NB4 (cell line): ENCODE data around the gene PRKCE.

Experiments used
- CTCF ChIP-seq: IDR thresholded peaks from one replicate; pipeline ENCODE4 v1.5.1; 2012; ENCODE audit warnings: low read depth, low read length
- MAX ChIP-seq: IDR thresholded peaks from 2 replicates; pipeline ENCODE4 v1.6.1; 2011; ENCODE audit warnings: low read depth, low read length
- MYC ChIP-seq: IDR thresholded peaks from 2 replicates; pipeline ENCODE4 v1.6.1; 2011; ENCODE audit warnings: low read depth, low read length
- POLR2A ChIP-seq: IDR thresholded peaks from 2 replicates; pipeline ENCODE4 v1.6.1; 2011; ENCODE audit warnings: mild to moderate bottlenecking; ENCODE audit not compliant: insufficient read length; ENCODE audit errors: extremely low read depth

GRCh38 chr2:46167406-46167805, 515.9 kb downstream of the PRKCE start:
- no peak for TF ChIP-seq CTCF
- no peak for TF ChIP-seq MYC
- TF ChIP-seq POLR2A = no peak
- no peak for TF ChIP-seq MAX
